GM12872 (cell line): ENCODE measurements around the gene BAG1.

Source experiments
- CTCF ChIP-seq: IDR thresholded peaks from 3 replicates; pipeline ENCODE4 v1.5.1; 2011; ENCODE audit warnings: low read depth, mild to moderate bottlenecking, low read length, moderate library complexity; ENCODE audit not compliant: insufficient read depth

BAG1 gene

GRCh38 chr9:33210006-33210715 lies 54.3 kb downstream of the BAG1 start:
- no peak for TF ChIP-seq CTCF

GRCh38 chr9:33209394-33209793 lies 55.1 kb downstream of the BAG1 start:
- no peak for TF ChIP-seq CTCF

GRCh38 chr9:33202552-33203201 lies 61.8 kb downstream of the BAG1 start:
- 0 out of 3 replicates have a peak, but pooled peaks have one; percentile 1 for TF ChIP-seq CTCF
